ENCODE measurements around the gene MED15.
A peak's percentile ranks its signal among the peaks of the same experiment; 100 is the strongest.

MED15 gene

GRCh38 chr22:20551805-20552442 lies 44.5 kb downstream of the MED15 start:
- peak; percentile 71 for DNase-seq (ENCODE audit: low read depth, low spot score)

- DNase-seq (ENCODE audit: low read depth, low spot score): peak; percentile 36
Measured at GRCh38 chr22:20552443-20553401, 45.3 kb downstream of the MED15 start.

GRCh38 chr22:20553947-20554741 lies 46.7 kb downstream of the MED15 start:
- DNase-seq (ENCODE audit: low read depth, low spot score): no peak

- no peak for DNase-seq (ENCODE audit: low read depth, low spot score)
Measured at GRCh38 chr22:20554824-20555223, 47.4 kb downstream of the MED15 start.

- DNase-seq (ENCODE audit: low read depth, low spot score): no peak
Measured at GRCh38 chr22:20558534-20558933, 51.1 kb downstream of the MED15 start.

- DNase-seq (ENCODE audit: low read depth, low spot score): no peak
Measured at GRCh38 chr22:20559174-20559760, 51.9 kb downstream of the MED15 start.

GRCh38 chr22:20560716-20561115 lies 53.3 kb downstream of the MED15 start:
- no peak for DNase-seq (ENCODE audit: low read depth, low spot score)

GRCh38 chr22:20561882-20562281 lies 54.5 kb downstream of the MED15 start:
- no peak for DNase-seq (ENCODE audit: low read depth, low spot score)

GRCh38 chr22:20562607-20563465 lies 55.4 kb downstream of the MED15 start:
- DNase-seq (ENCODE audit: low read depth, low spot score): no peak

- DNase-seq (ENCODE audit: low read depth, low spot score): no peak
Measured at GRCh38 chr22:20563466-20563906, 56.1 kb downstream of the MED15 start.

- no peak for DNase-seq (ENCODE audit: low read depth, low spot score)
Measured at GRCh38 chr22:20563941-20564371, 56.5 kb downstream of the MED15 start.

- peak; percentile 45 for DNase-seq (ENCODE audit: low read depth, low spot score)
Measured at GRCh38 chr22:20565079-20565734, 57.8 kb downstream of the MED15 start.

GRCh38 chr22:20565761-20566160 lies 58.4 kb downstream of the MED15 start:
- DNase-seq (ENCODE audit: low read depth, low spot score): no peak

GRCh38 chr22:20566420-20567260 lies 59.2 kb downstream of the MED15 start:
- DNase-seq (ENCODE audit: low read depth, low spot score): no peak

GRCh38 chr22:20567371-20567847 lies 60.0 kb downstream of the MED15 start:
- DNase-seq (ENCODE audit: low read depth, low spot score): no peak

GRCh38 chr22:20567993-20568417 lies 60.6 kb downstream of the MED15 start:
- DNase-seq (ENCODE audit: low read depth, low spot score): no peak

- DNase-seq (ENCODE audit: low read depth, low spot score): peak; percentile 66
Measured at GRCh38 chr22:20568502-20569058, 61.2 kb downstream of the MED15 start.

Data from brain pericyte (primary cell).